ENCODE measurements around the gene VAMP2. TPM values are rescaled to one million over a fixed set of nuclear protein-coding genes. Genes with fewer than 3 reads are reported as not detected.

Gene VAMP2
- total and polyA plus RNA-seq, 2 donors (not counting 1 experiment from before 2014, with no cell fraction given) = 162 to 209 TPM

DNA sequence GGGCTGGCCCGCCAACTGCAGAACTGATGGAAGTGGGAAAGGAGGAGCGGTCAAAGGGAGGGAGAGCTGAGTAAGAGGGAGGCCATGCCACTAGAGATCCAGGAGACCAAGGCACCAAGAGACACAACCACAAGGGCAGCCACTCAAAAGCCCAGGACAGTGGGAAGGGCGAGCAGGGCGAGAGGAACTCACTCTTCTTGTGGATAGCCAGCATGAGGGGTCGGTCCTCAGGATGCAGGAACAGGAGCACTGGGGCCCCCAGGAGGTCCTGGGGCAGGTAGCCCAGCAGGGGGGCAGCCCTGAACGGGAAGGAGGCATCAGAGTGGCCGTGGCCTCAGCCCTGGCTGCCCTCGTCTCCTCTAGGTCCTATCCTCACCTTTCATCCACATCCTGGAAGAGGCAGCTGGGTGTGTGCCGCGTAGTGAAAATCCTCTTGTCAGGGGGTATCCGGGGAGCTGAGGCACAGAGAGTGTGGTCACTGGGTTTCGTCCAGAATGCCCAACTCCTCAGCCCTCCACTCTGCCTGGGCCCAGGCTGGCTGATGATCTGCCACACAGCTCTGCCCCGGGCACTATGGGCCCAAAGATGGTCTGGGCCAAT is 14.8 kb downstream of the VAMP2 start:
- H3K9me3 Mint-ChIP-seq (ENCODE audit: insufficient read depth) = no peaks in the 10 kb centered on the region

More for the DNA sequence above, 14.8 kb downstream of the VAMP2 start:
- ATAC-seq (ENCODE audit: low read depth) = no peak
- 98% methylated on average over 11 of the region's 13 CpGs for WGBS (ENCODE audit: insufficient coverage)
- Histone ChIP-seq H3K79me2 (ENCODE audit: control insufficient read depth, insufficient read depth, low read length) (peaks cover 42% of the 10 kb centered on the region), H3K27ac (ENCODE audit: low read length in 2 of 2) (no peak overlapping the region), H3K4me3 (ENCODE audit: control extremely low read depth in 1 of 5, extremely low read depth in 1 of 5, insufficient read depth in 1 of 5, low read depth in 2 of 5, low read length in 4 of 5) (no peak overlapping the region), H3K36me3 (replicated peaks in 1 of 2; ENCODE audit: control extremely low read depth in 1 of 2, control insufficient read depth in 1 of 2, extremely low read depth in 1 of 2, insufficient read depth in 2 of 2, low read length in 1 of 2) (peaks cover 0 to 69% of the 10 kb centered on the region in 2 experiments), H2AFZ (ENCODE audit: insufficient read depth, low read depth, low read length, poor library complexity, severe bottlenecking) (no peak overlapping the region), H3K4me1 (ENCODE audit: control insufficient read depth in 2 of 2, insufficient read depth in 2 of 2, low read length in 2 of 2) (peaks cover 23 to 32% of the 10 kb centered on the region in 2 donors), H3K9ac (ENCODE audit: low read length) (no peak overlapping the region), H3K27me3 (replicated peaks in 1 of 4; ENCODE audit: control extremely low read depth in 1 of 4, control insufficient read depth in 3 of 4, insufficient read depth in 4 of 4, low read length in 3 of 4) (no peaks in the 10 kb centered on the region), H3K4me2 (replicated peaks; ENCODE audit: low read depth, low read length, poor library complexity, severe bottlenecking) (no peak overlapping the region), H3K9me3 (ENCODE audit: control extremely low read depth in 1 of 3, control insufficient read depth in 2 of 3, insufficient read depth in 1 of 3, low read length in 2 of 3) (peaks cover 0 to 6% (median 0%) of the 10 kb centered on the region in 3 donors), H4K20me1 (ENCODE audit: control insufficient read depth, insufficient read depth, low read length, poor library complexity, severe bottlenecking) (peaks cover 39% of the 10 kb centered on the region)
- CTCF ChIA-PET = interaction anchor here (0.7 to 2.7 kb wide), 4 partner anchors 9 to 55 kb away, joined by 3 to 10 read pairs (median 5); no protein-coding TSS in a partner anchor
- intact Hi-C loops (cut with micrococcal nuclease) = no loop called here
- peak; percentile 30 for DNase-seq
- TF ChIP-seq, protein P1, sequence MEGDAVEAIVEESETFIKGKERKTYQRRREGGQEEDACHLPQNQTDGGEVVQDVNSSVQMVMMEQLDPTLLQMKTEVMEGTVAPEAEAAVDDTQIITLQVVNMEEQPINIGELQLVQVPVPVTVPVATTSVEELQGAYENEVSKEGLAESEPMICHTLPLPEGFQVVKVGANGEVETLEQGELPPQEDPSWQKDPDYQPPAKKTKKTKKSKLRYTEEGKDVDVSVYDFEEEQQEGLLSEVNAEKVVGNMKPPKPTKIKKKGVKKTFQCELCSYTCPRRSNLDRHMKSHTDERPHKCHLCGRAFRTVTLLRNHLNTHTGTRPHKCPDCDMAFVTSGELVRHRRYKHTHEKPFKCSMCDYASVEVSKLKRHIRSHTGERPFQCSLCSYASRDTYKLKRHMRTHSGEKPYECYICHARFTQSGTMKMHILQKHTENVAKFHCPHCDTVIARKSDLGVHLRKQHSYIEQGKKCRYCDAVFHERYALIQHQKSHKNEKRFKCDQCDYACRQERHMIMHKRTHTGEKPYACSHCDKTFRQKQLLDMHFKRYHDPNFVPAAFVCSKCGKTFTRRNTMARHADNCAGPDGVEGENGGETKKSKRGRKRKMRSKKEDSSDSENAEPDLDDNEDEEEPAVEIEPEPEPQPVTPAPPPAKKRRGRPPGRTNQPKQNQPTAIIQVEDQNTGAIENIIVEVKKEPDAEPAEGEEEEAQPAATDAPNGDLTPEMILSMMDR (IDR thresholded peaks at IDR 0.05) = no peak
- no peak for TF ChIP-seq EZH2 (IDR thresholded peaks at IDR 0.05; ENCODE audit: borderline replicate concordance, insufficient read depth, low read depth, low read length, poor library complexity, severe bottlenecking)
- Mint-ChIP-seq H3K27me3 (no peaks in the 10 kb centered on the region), H3K4me1 (peaks cover 29% of the 10 kb centered on the region), H3K4me3 (no peak overlapping the region), H3K27ac (no peak overlapping the region)
- POLR2A ChIA-PET = interaction anchor here (0.7 to 1.7 kb wide), 2 partner anchors 9 to 11 kb away, joined by 3 to 6 read pairs; no protein-coding TSS in a partner anchor

Measured in B cell (primary cell).